Measurements from ENCODE around the gene GAS6. TPM values are rescaled to one million over a fixed set of nuclear protein-coding genes. Genes with fewer than 3 reads are reported as not detected.

The GAS6 gene
- total and polyA plus RNA-seq, 2 experiments from 2014 or later: 91.8 to 112 TPM

- H3K27me3 ChIP-seq: no peaks in the 10 kb centered on the region
- no peak for DNase-seq (ENCODE audit: low read depth in 1 of 2, low spot score in 1 of 2)
- H3K4me1 ChIP-seq (ENCODE audit: low read depth): peaks cover 5% of the 10 kb centered on the region
- no peak overlapping the region for H3K27ac ChIP-seq
- H3K36me3 ChIP-seq: peaks cover under 1% of the 10 kb centered on the region
- no peaks in the 10 kb centered on the region for H3K9me3 ChIP-seq (ENCODE audit: low read depth)
- H3K4me3 ChIP-seq: no peak overlapping the region
- no peak for TF ChIP-seq CTCF (IDR thresholded peaks at IDR 0.05; ENCODE audit: low read depth, low read length)
These were observed 45.8 kb downstream of the GAS6 start for GRCh38 chr13:113817860-113818691.

GRCh38 chr13:113816946-113817859, 46.7 kb downstream of the GAS6 start:
- H3K27ac ChIP-seq: no peak overlapping the region
- peaks cover 5% of the 10 kb centered on the region for H3K4me1 ChIP-seq (ENCODE audit: low read depth)
- H3K4me3 ChIP-seq: no peak overlapping the region
- peak; percentile 85 to 90 for DNase-seq (ENCODE audit: low read depth in 1 of 2, low spot score in 1 of 2)
- no peaks in the 10 kb centered on the region for H3K36me3 ChIP-seq
- TF ChIP-seq CTCF (IDR thresholded peaks at IDR 0.05; ENCODE audit: low read depth, low read length): peak; percentile 84
- no peaks in the 10 kb centered on the region for H3K9me3 ChIP-seq (ENCODE audit: low read depth)
- H3K27me3 ChIP-seq: no peaks in the 10 kb centered on the region

- no peaks in the 10 kb centered on the region for H3K27me3 ChIP-seq
- H3K36me3 ChIP-seq: no peaks in the 10 kb centered on the region
- H3K27ac ChIP-seq: no peak overlapping the region
- H3K4me3 ChIP-seq: no peak overlapping the region
- no peak for TF ChIP-seq CTCF (IDR thresholded peaks at IDR 0.05; ENCODE audit: low read depth, low read length)
- H3K9me3 ChIP-seq (ENCODE audit: low read depth): no peaks in the 10 kb centered on the region
- H3K4me1 ChIP-seq (ENCODE audit: low read depth): peaks cover 5% of the 10 kb centered on the region
- no peak for DNase-seq (ENCODE audit: low read depth in 1 of 2, low spot score in 1 of 2)
These were observed 47.5 kb downstream of the GAS6 start for GRCh38 chr13:113816254-113816929.

- Histone ChIP-seq H3K4me3 (no peak overlapping the region), H3K27ac (no peak overlapping the region), H3K36me3 (no peaks in the 10 kb centered on the region), H3K4me1 (ENCODE audit: low read depth) (peaks cover 5% of the 10 kb centered on the region), H3K27me3 (no peaks in the 10 kb centered on the region), H3K9me3 (ENCODE audit: low read depth) (no peaks in the 10 kb centered on the region)
- no peak for TF ChIP-seq CTCF (IDR thresholded peaks at IDR 0.05; ENCODE audit: low read depth, low read length)
- no peak for DNase-seq (ENCODE audit: low read depth in 1 of 2, low spot score in 1 of 2)
These were observed 48.5 kb downstream of the GAS6 start for GRCh38 chr13:113815151-113816058.
